HCT116 (cell line): ENCODE results near the gene ABCG1. TPM values are rescaled to one million over a fixed set of nuclear protein-coding genes. Genes with fewer than 3 reads are reported as not detected.

ENCODE experiments used
- ATAC-seq: fragments of 200-7000 bp; cut with Tn5 transposase; 2 replicates; pipeline ENCODE4 v1.9.1; 2020; ENCODE audit warnings: mild to moderate bottlenecking, moderate library complexity
- BruUV-seq: library from RNA; stranded (reverse); fragments of 400-500 nt; replicated peaks from 2 replicates; lab custom pipeline; 2021; lab: Mats Ljungman, UMichigan
- CTCF ChIA-PET: fragments of 300-600 bp; sonication (Branson Sonifier 250); formaldehyde crosslinking; loops from one replicate; lab custom pipeline; 2021; ENCODE audit warnings: antibody characterized with exemption; lab: Charles Lee
- POLR2A ChIA-PET: fragments of 300-600, 350-600 bp; sonication (Branson Sonifier 250); formaldehyde crosslinking; loops from one replicate; lab custom pipeline; 2021; ENCODE audit warnings: antibody characterized with exemption; lab: Charles Lee
- RAD21 ChIA-PET, 2 experiments: fragments of 300-600 bp; sonication (Branson Sonifier 250); formaldehyde crosslinking; loops; one replicate each; lab custom pipeline; 2023; ENCODE audit warnings: low total read pairs in 2 of 2; ENCODE audit not compliant: uncharacterized antibody in 2 of 2, unreplicated experiment in 2 of 2, low non-redundant PET in 1 of 2; lab: Charles Lee
- DNase-seq: peaks from one replicate; pipeline ENCODE4 v3.0.0-alpha.2; 2010; ENCODE audit warnings: low read depth, low spot score
- H2AFZ ChIP-seq: fragments of 200-600 bp; shearing (Covaris generic), sonication (generic); 2 replicates; pipeline ENCODE4 v1.6.1; 2017; ENCODE audit warnings: low read depth, mixed run types, mixed read lengths, antibody characterized with exemption, low read length; ENCODE audit not compliant: poor library complexity, severe bottlenecking
- H3K27ac ChIP-seq: 2 replicates; pipeline ENCODE4 v1.5.1; 2012; ENCODE audit warnings: low read depth, low read length
- H3K27me3 ChIP-seq: fragments of 200-600 bp; sonication (generic); 2 replicates; pipeline ENCODE4 v1.6.1; 2016; ENCODE audit warnings: mixed run types, low read length, mixed read lengths; ENCODE audit not compliant: insufficient read depth
- H3K36me3 ChIP-seq, 2 experiments: fragments of 200-500 bp in 1 of 2; fragments of 200-600 bp in 1 of 2; sonication (Bioruptor generic) in 1 of 2; sonication (generic) in 1 of 2; 2 replicates each; pipeline versions ENCODE4 v1.5.1 to v1.6.1; 2014 to 2016; ENCODE audit warnings: low read length in 2 of 2, inconsistent platforms in 1 of 2, mixed read lengths in 1 of 2, mixed run types in 1 of 2; ENCODE audit not compliant: insufficient read depth in 2 of 2, control insufficient read depth in 1 of 2
- H3K4me1 ChIP-seq, 2 experiments: fragments of 200-600 bp in 1 of 2; sonication (generic) in 1 of 2; 2 replicates each; pipeline versions ENCODE4 v1.5.1 to v1.6.1; 2012 to 2017; ENCODE audit warnings: low read length in 2 of 2, inconsistent platforms in 1 of 2, mild to moderate bottlenecking in 1 of 2, mixed read lengths in 1 of 2, mixed run types in 1 of 2, moderate library complexity in 1 of 2; ENCODE audit not compliant: insufficient read depth in 2 of 2, control insufficient read depth in 1 of 2
- H3K4me2 ChIP-seq: fragments of 200-600 bp; sonication (generic); 2 replicates; pipeline ENCODE4 v1.6.1; 2017; ENCODE audit warnings: mixed run types, low read length, mixed read lengths
- H3K4me3 ChIP-seq, 2 experiments: fragments of 200-600 bp in 1 of 2; sonication (generic) in 1 of 2; replicated peaks in 1 of 2; 2 replicates each; pipeline ENCODE4 v1.5.1; 2011 to 2016; ENCODE audit warnings: low read length in 2 of 2, control low read depth in 1 of 2, low read depth in 1 of 2, mild to moderate bottlenecking in 1 of 2, mixed read lengths in 1 of 2, mixed run types in 1 of 2
- H3K79me2 ChIP-seq: fragments of 200-600 bp; sonication (generic); 2 replicates; pipeline ENCODE4 v1.6.1; 2017; ENCODE audit warnings: mild to moderate bottlenecking, mixed run types, low read length, moderate library complexity, mixed read lengths; ENCODE audit not compliant: insufficient read depth
- H3K9ac ChIP-seq: fragments of 200-600 bp; sonication (generic); 2 replicates; pipeline ENCODE4 v1.6.1; 2016; ENCODE audit warnings: low read length, mixed read lengths
- H3K9me2 ChIP-seq: fragments of 200-600 bp; sonication (generic), shearing (Covaris generic); 2 replicates; pipeline ENCODE4 v1.6.1; 2017; ENCODE audit warnings: mixed run types, mild to moderate bottlenecking, moderate library complexity; ENCODE audit not compliant: insufficient read depth
- H3K9me3 ChIP-seq, 2 experiments: fragments of 200-500 bp in 1 of 2; fragments of 200-600 bp in 1 of 2; sonication (Bioruptor generic) in 1 of 2; sonication (generic) in 1 of 2; 2 replicates each; pipeline ENCODE4 v1.6.1; 2014 to 2017; ENCODE audit warnings: low read length in 2 of 2, mixed read lengths in 2 of 2, inconsistent platforms in 1 of 2, low read depth in 1 of 2, mild to moderate bottlenecking in 1 of 2, mixed run types in 1 of 2, moderate library complexity in 1 of 2; ENCODE audit not compliant: control insufficient read depth in 1 of 2, insufficient read depth in 1 of 2
- H4K20me1 ChIP-seq: fragments of 200-600 bp; sonication (generic), shearing (Covaris generic); 2 replicates; pipeline ENCODE4 v1.6.1; 2017; ENCODE audit warnings: mixed run types, mild to moderate bottlenecking, moderate library complexity; ENCODE audit not compliant: insufficient read depth
- ATF3 ChIP-seq: IDR thresholded peaks from 2 replicates; pipeline ENCODE4 v1.6.1; 2012
- CBX3 ChIP-seq: IDR thresholded peaks from 2 replicates; pipeline ENCODE4 v1.6.1; 2012; ENCODE audit warnings: low read depth
- CEBPB ChIP-seq: IDR thresholded peaks from 2 replicates; pipeline ENCODE4 v1.6.1; 2012; ENCODE audit warnings: low read depth
- CTCF ChIP-seq, 3 experiments: fragments of 200-600 bp in 1 of 3; sonication (generic) in 1 of 3; IDR thresholded peaks in 2 of 3; conservative IDR thresholded peaks in 1 of 3; 2 replicates each; pipeline ENCODE4 v1.5.1; 2012 to 2017; ENCODE audit warnings: low read depth in 2 of 3, low read length in 2 of 3, antibody characterized with exemption in 1 of 3, borderline replicate concordance in 1 of 3, control low read depth in 1 of 3, mild to moderate bottlenecking in 1 of 3, mixed read lengths in 1 of 3, mixed run types in 1 of 3, moderate library complexity in 1 of 3; ENCODE audit not compliant: insufficient read depth in 1 of 3
- ELF1 ChIP-seq: IDR thresholded peaks from 2 replicates; pipeline ENCODE4 v1.6.1; 2012; ENCODE audit warnings: low read depth, borderline replicate concordance
- EZH2 ChIP-seq: fragments of 200-600 bp; sonication (generic); IDR thresholded peaks from 2 replicates; pipeline ENCODE4 v1.6.1; 2017; ENCODE audit warnings: antibody characterized with exemption, mixed run types
- EZH2phosphoT487 ChIP-seq: fragments of 200-600 bp; IDR thresholded peaks from 2 replicates; pipeline ENCODE4 v1.6.1; 2018; ENCODE audit warnings: antibody characterized with exemption, borderline replicate concordance
- FOSL1 ChIP-seq: IDR thresholded peaks from 2 replicates; pipeline ENCODE4 v1.6.1; 2012; ENCODE audit warnings: low read depth
- JUND ChIP-seq: IDR thresholded peaks from 2 replicates; pipeline ENCODE4 v1.6.1; 2012
- MAX ChIP-seq: IDR thresholded peaks from 2 replicates; pipeline ENCODE4 v1.6.1; 2012
- POLR2AphosphoS5 ChIP-seq: IDR thresholded peaks from 2 replicates; pipeline ENCODE4 v1.6.1; 2011; ENCODE audit warnings: mild to moderate bottlenecking, low read depth, low read length, moderate library complexity
- RAD21 ChIP-seq: IDR thresholded peaks from 2 replicates; pipeline ENCODE4 v1.6.1; 2012; ENCODE audit warnings: low read depth, mild to moderate bottlenecking
- SIN3A ChIP-seq: IDR thresholded peaks from 2 replicates; pipeline ENCODE4 v1.6.1; 2012; ENCODE audit warnings: low read depth
- SP1 ChIP-seq: IDR thresholded peaks from 2 replicates; pipeline ENCODE4 v1.6.1; 2012; ENCODE audit warnings: low read depth
- SRF ChIP-seq: IDR thresholded peaks from 2 replicates; pipeline ENCODE4 v1.6.1; 2012; ENCODE audit warnings: low read depth
- TCF7L2 ChIP-seq: IDR thresholded peaks from 2 replicates; pipeline ENCODE4 v1.7.0; 2011; ENCODE audit warnings: borderline replicate concordance, inconsistent platforms; ENCODE audit not compliant: insufficient read depth, insufficient read length; ENCODE audit errors: extremely low read depth
- YY1 ChIP-seq: IDR thresholded peaks from 2 replicates; pipeline ENCODE4 v1.6.1; 2011; ENCODE audit warnings: low read length, low read depth, moderate library complexity, mild to moderate bottlenecking; ENCODE audit not compliant: insufficient replicate concordance; ENCODE audit errors: extremely low read depth
- ZNF274 ChIP-seq: fragments of 200-500 bp; sonication (Bioruptor generic); IDR thresholded peaks from 2 replicates; pipeline ENCODE4 v1.6.1; 2014; ENCODE audit warnings: mild to moderate bottlenecking, low read depth, low read length, inconsistent platforms
- intact Hi-C: fragments of 100-400 bp; cut with micrococcal nuclease; formaldehyde crosslinking; loops from 2 replicates; pipeline ENCODE4 v1.10.0; 2022
- total RNA-seq: library from RNA; stranded (reverse); gene quantifications from one replicate; pipeline ENCODE4 v1.2.1, GENCODE V29; 2021; ENCODE audit not compliant: unreplicated experiment

Gene ABCG1
- total RNA-seq, 1 experiment from 2014 or later: 1.6 TPM

- no peaks in the 10 kb centered on the region for H3K36me3 ChIP-seq
- ChIA-PET CTCF (no interaction called here), POLR2A (no interaction called here)
- no TSS peak for BruUV-seq
- H3K27ac ChIP-seq: no peak overlapping the region
- no peak overlapping the region for H3K4me3 ChIP-seq
- H3K9ac ChIP-seq: no peak overlapping the region
- intact Hi-C loops: no loop called here
- H4K20me1 ChIP-seq: no peaks in the 10 kb centered on the region
- no peaks in the 10 kb centered on the region for H3K79me2 ChIP-seq
- ATAC-seq (no peak), DNase-seq (no peak)
- H3K4me1 ChIP-seq: peaks cover 0 to 7% of the 10 kb centered on the region in 2 experiments; a peak in 1 of 4 replicates
- H3K9me3 ChIP-seq: no peaks in the 10 kb centered on the region
- TF ChIP-seq ATF3 (no peak), ZNF274 (no peak), MAX (no peak), CBX3 (no peak), CEBPB (no peak), TCF7L2 (no peak), EZH2 (no peak), JUND (no peak)
- TF ChIP-seq, all 23 proteins: peak for 0
- H3K27me3 ChIP-seq: 0 out of 2 replicates have a peak, but pooled peaks cover 9% of the 10 kb centered on the region
- H3K9me2 ChIP-seq: no peaks in the 10 kb centered on the region
- H2AFZ ChIP-seq: no peak overlapping the region
- RAD21 ChIA-PET: no interaction called here
- H3K4me2 ChIP-seq: no peak overlapping the region
Observed at GRCh38 chr21:42302076-42302650, 83.2 kb downstream of the ABCG1 start.

- no peak for DNase-seq
- ChIA-PET RAD21 (no interaction called here), CTCF (no interaction called here), POLR2A (no interaction called here)
- Histone ChIP-seq H3K27ac (no peak overlapping the region), H3K4me1 (peaks cover 0 to 7% of the 10 kb centered on the region in 2 experiments; a peak in 1 of 4 replicates), H3K9me3 (no peaks in the 10 kb centered on the region), H3K9ac (no peak overlapping the region), H3K27me3 (0 out of 2 replicates have a peak, but pooled peaks cover 9% of the 10 kb centered on the region), H2AFZ (no peak overlapping the region), H3K36me3 (no peaks in the 10 kb centered on the region), H3K4me3 (no peak overlapping the region), H4K20me1 (no peaks in the 10 kb centered on the region), H3K9me2 (no peaks in the 10 kb centered on the region), H3K4me2 (no peak overlapping the region), H3K79me2 (no peaks in the 10 kb centered on the region)
- no TSS peak for BruUV-seq
- no peak for ATAC-seq
- intact Hi-C loops: no loop called here
- TF ChIP-seq SRF (no peak), ELF1 (no peak), EZH2 (no peak), RAD21 (no peak), TCF7L2 (no peak), YY1 (no peak), MAX (no peak), JUND (no peak), SP1 (no peak), CEBPB (no peak), POLR2AphosphoS5 (no peak), EZH2phosphoT487 (no peak), SIN3A (no peak), CTCF (IDR thresholded peaks at IDR 0.05 in 2 of 3, conservative IDR thresholded peaks at IDR 0.05 in 1 of 3; ENCODE audit: borderline replicate concordance in 1 of 3, insufficient read depth in 1 of 3, low read depth in 2 of 3, low read length in 2 of 3) (no peak), FOSL1 (no peak), ATF3 (no peak), ZNF274 (no peak)
Observed at GRCh38 chr21:42302794-42303193, 83.9 kb downstream of the ABCG1 start.
